IMR-90 (cell line): Measurements from ENCODE around the gene MUTYH. TPM values are rescaled to one million over a fixed set of nuclear protein-coding genes. Genes with fewer than 3 reads are reported as not detected.

Experiments used
- ATAC-seq: fragments of 200-7000 bp; cut with Tn5 transposase; 2 replicates; pipeline ENCODE4 v1.9.1; 2020; ENCODE audit warnings: low read depth, mild to moderate bottlenecking, moderate library complexity
- BruUV-seq: library from RNA; stranded (reverse); fragments of 400-500 nt; replicated peaks from 2 replicates; lab custom pipeline; 2021; lab: Mats Ljungman, UMichigan
- CTCF ChIA-PET: fragments of 300-600 bp; formaldehyde crosslinking; extraction: SDS; loops from one replicate; lab custom pipeline; 2021; ENCODE audit warnings: antibody characterized with exemption; lab: Yijun Ruan, JAX
- POLR2A ChIA-PET: fragments of 300-600 bp; sonication (Branson Sonifier 250); formaldehyde crosslinking; loops from one replicate; lab custom pipeline; 2022; ENCODE audit warnings: antibody characterized with exemption; ENCODE audit not compliant: unreplicated experiment; lab: Charles Lee
- DNase-seq: peaks from one replicate; pipeline ENCODE4 v3.0.0; 2013
- H2AFZ ChIP-seq: replicated peaks from 2 replicates; pipeline ENCODE3; 2013; ENCODE audit warnings: low read length, mild to moderate bottlenecking; ENCODE audit not compliant: poor library complexity
- H2AK5ac ChIP-seq: 2 replicates; pipeline ENCODE4 v1.6.1; 2013; ENCODE audit warnings: low read depth, low read length, inconsistent platforms
- H2AK9ac ChIP-seq: replicated peaks from 2 replicates; pipeline ENCODE3; 2013; ENCODE audit warnings: mild to moderate bottlenecking, low read depth, low read length, moderate library complexity; ENCODE audit not compliant: poor library complexity
- H2BK120ac ChIP-seq: 2 replicates; pipeline ENCODE4 v1.6.1; 2013; ENCODE audit warnings: low read depth, low read length, inconsistent platforms
- H2BK15ac ChIP-seq: 3 replicates; pipeline ENCODE4 v1.6.1; 2013; ENCODE audit warnings: low read depth, low read length, inconsistent platforms
- H2BK20ac ChIP-seq: 2 replicates; pipeline ENCODE4 v1.6.1; 2013; ENCODE audit warnings: low read depth, mild to moderate bottlenecking, inconsistent platforms, low read length, moderate library complexity
- H2BK5ac ChIP-seq: 2 replicates; pipeline ENCODE4 v1.6.1; 2013; ENCODE audit warnings: mild to moderate bottlenecking, low read depth, low read length, inconsistent platforms; ENCODE audit not compliant: poor library complexity, severe bottlenecking
- H3K14ac ChIP-seq: replicated peaks from 2 replicates; pipeline ENCODE4 v1.6.1; 2013; ENCODE audit warnings: low read depth, low read length, inconsistent platforms
- H3K18ac ChIP-seq: 2 replicates; pipeline ENCODE4 v1.6.1; 2013; ENCODE audit warnings: low read depth, low read length, control low read depth
- H3K23ac ChIP-seq: 2 replicates; pipeline ENCODE4 v1.6.1; 2013; ENCODE audit warnings: low read depth, low read length, inconsistent platforms
- H3K27ac ChIP-seq: 2 replicates; pipeline ENCODE4 v1.5.1; 2013; ENCODE audit warnings: mild to moderate bottlenecking, control low read depth, low read length; ENCODE audit not compliant: insufficient read depth
- H3K27me3 ChIP-seq: 2 replicates; pipeline ENCODE4 v1.6.1; 2013; ENCODE audit warnings: low read length; ENCODE audit not compliant: control insufficient read depth, insufficient read depth
- H3K36me3 ChIP-seq: 2 replicates; pipeline ENCODE4 v1.6.1; 2013; ENCODE audit warnings: low read length, mixed read lengths; ENCODE audit not compliant: control insufficient read depth, insufficient read depth
- H3K4ac ChIP-seq: 2 replicates; pipeline ENCODE4 v1.6.1; 2013; ENCODE audit warnings: low read depth, low read length, inconsistent platforms
- H3K4me1 ChIP-seq: 2 replicates; pipeline ENCODE4 v1.6.1; 2013; ENCODE audit warnings: low read length, mixed read lengths; ENCODE audit not compliant: control insufficient read depth, insufficient read depth
- H3K4me2 ChIP-seq: 2 replicates; pipeline ENCODE4 v1.6.1; 2013; ENCODE audit warnings: low read depth, mild to moderate bottlenecking, control low read depth, low read length, moderate library complexity
- H3K4me3 ChIP-seq: 2 replicates; pipeline ENCODE4 v1.5.1; 2013; ENCODE audit warnings: low read depth, mild to moderate bottlenecking, control low read depth, low read length, moderate library complexity; ENCODE audit not compliant: insufficient read depth
- H3K56ac ChIP-seq: 2 replicates; pipeline ENCODE4 v1.6.1; 2013; ENCODE audit warnings: low read length, inconsistent platforms; ENCODE audit not compliant: insufficient read depth; ENCODE audit errors: extremely low read depth
- H3K79me1 ChIP-seq, 2 experiments: 2 replicates each; pipeline ENCODE4 v1.6.1; 2013; ENCODE audit warnings: low read length in 2 of 2, inconsistent platforms in 1 of 2, low read depth in 1 of 2
- H3K9ac ChIP-seq: 2 replicates; pipeline ENCODE4 v1.6.1; 2013; ENCODE audit warnings: low read depth, low read length, control low read depth
- H3K9me1 ChIP-seq: 2 replicates; pipeline ENCODE4 v1.6.1; 2013; ENCODE audit warnings: low read length, inconsistent platforms; ENCODE audit not compliant: insufficient read depth
- H3K9me3 ChIP-seq: 2 replicates; pipeline ENCODE4 v1.6.1; 2013; ENCODE audit warnings: low read length; ENCODE audit not compliant: control insufficient read depth, insufficient read depth
- H4K20me1 ChIP-seq: 2 replicates; pipeline ENCODE4 v1.6.1; 2013; ENCODE audit warnings: low read length, inconsistent platforms; ENCODE audit not compliant: insufficient read depth
- H4K5ac ChIP-seq: 2 replicates; pipeline ENCODE4 v1.6.1; 2013; ENCODE audit warnings: mild to moderate bottlenecking, low read depth, low read length, control low read depth
- H4K8ac ChIP-seq, 2 experiments: 2 replicates each; pipeline ENCODE4 v1.6.1; 2013; ENCODE audit warnings: low read depth in 2 of 2, low read length in 2 of 2, control low read depth in 1 of 2, inconsistent platforms in 1 of 2
- H4K91ac ChIP-seq: 2 replicates; pipeline ENCODE4 v1.6.1; 2013; ENCODE audit warnings: low read depth, low read length, inconsistent platforms; ENCODE audit not compliant: insufficient read depth
- BHLHE40 ChIP-seq: fragments of 150-350 bp; IDR thresholded peaks from 2 replicates; pipeline ENCODE4 v1.6.1; 2016; ENCODE audit warnings: mild to moderate bottlenecking, low read depth, low read length
- CEBPB ChIP-seq: IDR thresholded peaks from 2 replicates; pipeline ENCODE4 v1.6.1; 2012; ENCODE audit warnings: low read depth, low read length, improper control_type of control experiment
- CTCF ChIP-seq: conservative IDR thresholded peaks from 2 replicates; pipeline ENCODE4 v1.5.1; 2012; ENCODE audit warnings: mild to moderate bottlenecking, low read depth, low read length, improper control_type of control experiment
- ELK1 ChIP-seq: fragments of 150-350 bp; IDR thresholded peaks from 2 replicates; pipeline ENCODE4 v1.6.1; 2016; ENCODE audit warnings: low read depth, mild to moderate bottlenecking, low read length, moderate library complexity, borderline replicate concordance
- FOS ChIP-seq: fragments of 150-350 bp; IDR thresholded peaks from 2 replicates; pipeline ENCODE4 v1.6.1; 2016; ENCODE audit warnings: low read depth, low read length
- MXI1 ChIP-seq: IDR thresholded peaks from 2 replicates; pipeline ENCODE4 v1.6.1; 2012; ENCODE audit warnings: low read depth, mild to moderate bottlenecking, low read length, moderate library complexity, borderline replicate concordance
- POLR2A ChIP-seq: IDR thresholded peaks from 2 replicates; pipeline ENCODE4 v1.6.1; 2012; ENCODE audit warnings: mild to moderate bottlenecking, low read depth, low read length
- RAD21 ChIP-seq: IDR thresholded peaks from 2 replicates; pipeline ENCODE4 v1.6.1; 2012; ENCODE audit warnings: low read length, improper control_type of control experiment
- RCOR1 ChIP-seq: IDR thresholded peaks from 2 replicates; pipeline ENCODE4 v1.6.1; 2012; ENCODE audit warnings: mild to moderate bottlenecking, low read length, improper control_type of control experiment; ENCODE audit not compliant: insufficient replicate concordance
- RFX5 ChIP-seq: IDR thresholded peaks from 2 replicates; pipeline ENCODE4 v1.8.0; 2012; ENCODE audit warnings: low read depth, mild to moderate bottlenecking, low read length, moderate library complexity
- SMC3 ChIP-seq: fragments of 150-350 bp; IDR thresholded peaks from 2 replicates; pipeline ENCODE4 v1.6.1; 2016; ENCODE audit warnings: low read depth, mild to moderate bottlenecking, antibody characterized with exemption, low read length, moderate library complexity
- USF2 ChIP-seq: fragments of 150-350 bp; IDR thresholded peaks from 2 replicates; pipeline ENCODE4 v1.6.1; 2017; ENCODE audit warnings: mild to moderate bottlenecking, antibody characterized with exemption, low read length, low read depth
- WGBS, 2 experiments: methylation state at CpG; one replicate each; pipeline versions ENCODE4 v1.1.5 to v1.1.7; 2013; ENCODE audit warnings: missing lambda C conversion rate in 2 of 2; ENCODE audit not compliant: insufficient read length in 1 of 2; ENCODE audit errors: extremely low coverage in 2 of 2; 5-methylcytosine and 5-hydroxymethylcytosine counted together
- dilution Hi-C: fragments of 300-500 bp; cut with HindIII; formaldehyde crosslinking; loops from one replicate; pipeline ENCODE4 v1.14.3; 2018; ENCODE audit warnings: low sequenced_read_pairs; ENCODE audit not compliant: unreplicated experiment
- in situ Hi-C: fragments of 300-500 bp; cut with MboI; formaldehyde crosslinking; loops from 3 replicates; pipeline ENCODE4 v1.14.3; 2019; ENCODE audit warnings: low sequenced_read_pairs, inconsistent platforms, mixed read lengths
- intact Hi-C: fragments of 100-400 bp; cut with micrococcal nuclease; formaldehyde crosslinking; loops from 2 replicates; pipeline ENCODE4 v1.10.0; 2022
- polyA plus RNA-seq, 3 experiments: library from polyadenylated mRNA; depleted of rRNA; stranded (reverse); fragments of >200 nt; gene quantifications; 2 replicates each; pipeline ENCODE4 v1.2.3, GENCODE V29; 2012; ENCODE audit warnings: low replicate concordance in 1 of 3
- total RNA-seq: library from RNA; depleted of rRNA; stranded (reverse); fragments of >200 nt; gene quantifications from 2 replicates; pipeline ENCODE4 v1.2.3, GENCODE V29; 2012

The MUTYH gene
- total and polyA plus RNA-seq, 2 of the 4 experiments (the other 2 are of a cell fraction), result 9.1 to 14.6 TPM

DNA sequence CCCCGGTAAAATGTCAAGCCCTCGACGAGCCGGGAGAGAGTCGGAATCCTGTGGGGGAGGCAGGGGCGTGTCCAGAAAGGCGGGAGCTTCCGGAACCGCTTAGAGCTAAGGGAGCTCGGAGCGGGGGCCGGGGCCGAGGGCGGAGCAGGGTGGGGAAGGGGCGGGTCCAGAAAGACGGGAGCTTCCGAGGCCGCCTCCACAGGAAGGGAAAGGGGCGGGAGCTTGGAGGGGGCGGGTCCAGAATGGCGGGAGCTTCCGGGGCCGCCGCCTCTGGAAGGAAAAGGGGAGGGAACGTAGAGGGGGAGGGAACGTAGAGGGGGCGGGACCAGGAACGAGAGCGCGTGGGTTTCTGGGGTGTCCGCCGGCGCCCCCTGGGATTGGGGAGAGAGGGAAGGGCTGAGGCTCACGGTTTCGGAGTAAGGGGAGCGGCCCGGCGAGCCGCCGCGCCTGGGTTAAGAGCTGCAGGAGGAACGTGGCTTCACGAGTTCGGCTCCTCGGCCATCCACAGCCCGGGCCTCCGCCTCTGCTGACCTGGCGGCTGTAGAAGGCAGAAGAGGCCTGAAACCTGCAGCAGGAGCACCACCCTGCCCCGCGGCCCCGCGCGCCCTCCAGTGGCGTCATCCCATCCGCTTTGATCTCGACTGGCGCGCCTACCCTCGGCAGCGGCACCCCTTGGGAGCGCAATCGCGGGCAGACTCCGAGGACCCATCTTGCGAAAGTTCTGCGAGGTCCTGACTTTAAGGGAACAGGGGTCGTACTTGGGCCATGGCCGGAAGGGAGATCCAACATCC lies 36.5 kb downstream of the MUTYH start:
- H3K79me1 ChIP-seq, result peaks cover 0 to 11% of the 10 kb centered on the region in 2 experiments; a peak in 2 of 4 replicates
- peak overlapping the region; percentile 94 for H3K4me2 ChIP-seq
- no peaks in the 10 kb centered on the region for H3K36me3 ChIP-seq
- ChIA-PET POLR2A (interaction anchor here (0.6 to 1.1 kb wide), 8 partner anchors 89 to 944 kb away, joined by 3 to 7 read pairs (median 4); partner anchors contain the start of genes HECTD3, PLK3 and UROD), CTCF (interaction anchor here (0.6 to 7.2 kb wide), 9 partner anchors 12 to 416 kb away, joined by 3 to 53 read pairs (median 4); partner anchors contain the start of gene UROD)
- in situ Hi-C loops, result loop anchor here (5.0 to 10.0 kb wide), 2 partner anchors 291 to 469 kb away; partner anchors contain the start of genes HECTD3 and UROD
- peak overlapping the region; percentile 100 for H2AFZ ChIP-seq
- H3K4me3 ChIP-seq, result peak overlapping the region; percentile 76
- peak overlapping the region; percentile 93 for H2AK5ac ChIP-seq
- H4K91ac ChIP-seq, result peak overlapping the region; percentile 84
- 0% methylated on average over 39 of the region's 68 CpGs; no CpG with 5 or more reads in 1 of the 2 experiments for WGBS, 2 experiments
- H2AK9ac ChIP-seq, result peak overlapping the region; percentile 87
- peak; percentile 96 for DNase-seq
- peak overlapping the region; percentile 99 for H3K4ac ChIP-seq
- H3K23ac ChIP-seq, result peak overlapping the region; percentile 99
- no peaks in the 10 kb centered on the region for H3K9me3 ChIP-seq
- no peaks in the 10 kb centered on the region for H4K20me1 ChIP-seq
- intact Hi-C loops, result loop anchor here (2.0 to 10.0 kb wide), 6 partner anchors 96 to 586 kb away; partner anchors contain the start of genes BTBD19, DYNLT4, PLK3 and RNU5D-1
- peak overlapping the region; percentile 81; the same call in 1 of the 2 replicates for H2BK120ac ChIP-seq
- H3K9ac ChIP-seq, result peak overlapping the region; percentile 81
- dilution Hi-C loops, result no loop called here
- H3K4me1 ChIP-seq, result peaks cover 4% of the 10 kb centered on the region; the same call in 1 of the 2 replicates
- H4K5ac ChIP-seq, result peak overlapping the region; percentile 95
- ATAC-seq, result peak; percentile 96
- no peak overlapping the region for H2BK15ac ChIP-seq
- H2BK5ac ChIP-seq, result peak overlapping the region; percentile 68
- BruUV-seq, result no TSS peak
- H3K14ac ChIP-seq, result peak overlapping the region; percentile 99
- H3K9me1 ChIP-seq, result no peaks in the 10 kb centered on the region
- peak overlapping the region; percentile 86 for H3K27ac ChIP-seq
- peak overlapping the region; percentile 43 for H3K18ac ChIP-seq
- peak overlapping the region; percentile 83 for H3K56ac ChIP-seq
- H3K27me3 ChIP-seq, result no peaks in the 10 kb centered on the region
- peak overlapping the region; percentile 97 to 98 for H4K8ac ChIP-seq
- H2BK20ac ChIP-seq, result peak overlapping the region; percentile 55; the same call in 1 of the 2 replicates
- peak; percentile 68 for TF ChIP-seq CTCF
- TF ChIP-seq RFX5, result no peak
- TF ChIP-seq SMC3, result peak; percentile 59
- TF ChIP-seq CEBPB, result peak; percentile 71
- TF ChIP-seq FOS, result no peak
- no peak for TF ChIP-seq ELK1
- 0 out of 2 replicates have a peak, but pooled peaks have one; percentile 8 for TF ChIP-seq USF2
- TF ChIP-seq BHLHE40, result 0 out of 2 replicates have a peak, but pooled peaks have one; percentile 16
- TF ChIP-seq MXI1, result peak; percentile 81; the same call in 1 of the 2 replicates
- TF ChIP-seq POLR2A, result peak; percentile 72
- TF ChIP-seq RAD21, result peak; percentile 72
- no peak for TF ChIP-seq RCOR1
